ENCODE measurements around the gene ELMO3. TPM values are rescaled to one million over a fixed set of nuclear protein-coding genes. Genes with fewer than 3 reads are reported as not detected.

ELMO3 gene
- total RNA-seq, 1 experiment from 2014 or later = 45.8 TPM

GRCh38 chr16:67195676-67196075, 3.3 kb upstream of the ELMO3 start:
- Histone ChIP-seq H2AFZ (ENCODE audit: low read depth, low read length, poor library complexity, severe bottlenecking) (no peak overlapping the region), H3K4me1 (ENCODE audit: control insufficient read depth in 1 of 2, insufficient read depth in 2 of 2, low read length in 2 of 2) (peaks cover 26 to 52% of the 10 kb centered on the region in 2 experiments), H3K9me2 (ENCODE audit: insufficient read depth) (no peaks in the 10 kb centered on the region), H3K4me3 (replicated peaks in 1 of 2; ENCODE audit: low read depth in 1 of 2, low read length in 2 of 2) (no peak overlapping the region), H3K27me3 (ENCODE audit: insufficient read depth, low read length) (no peaks in the 10 kb centered on the region), H3K36me3 (ENCODE audit: control insufficient read depth in 1 of 2, insufficient read depth in 2 of 2, low read length in 2 of 2) (peaks cover 24 to 40% of the 10 kb centered on the region in 2 experiments; a peak in 3 of 4 replicates), H3K9ac (ENCODE audit: low read length) (no peak overlapping the region), H3K27ac (ENCODE audit: low read depth, low read length) (peak overlapping the region; percentile 21; the same call in 1 of the 2 replicates), H4K20me1 (ENCODE audit: insufficient read depth) (no peaks in the 10 kb centered on the region; the same call in 1 of the 2 replicates), H3K4me2 (ENCODE audit: low read length) (no peak overlapping the region), H3K79me2 (ENCODE audit: insufficient read depth, low read length) (peaks cover 60% of the 10 kb centered on the region), H3K9me3 (ENCODE audit: control insufficient read depth in 1 of 2, insufficient read depth in 1 of 2, low read depth in 1 of 2, low read length in 2 of 2) (no peaks in the 10 kb centered on the region)
- CTCF ChIA-PET = no interaction called here
- no TSS peak for BruUV-seq (replicated peaks)
- POLR2A ChIA-PET = interaction anchor here (0.8 kb wide), 1 partner anchor 235 kb away, joined by 3 read pairs; the partner anchor contains the start of gene CES3
- RAD21 ChIA-PET (ENCODE audit: low non-redundant PET in 1 of 2, low total read pairs in 2 of 2, uncharacterized antibody in 2 of 2, unreplicated experiment in 2 of 2) = no interaction called here
- intact Hi-C loops (cut with micrococcal nuclease) = no loop called here
- no peak for ATAC-seq
- no peak for TF ChIP-seq EZH2 (IDR thresholded peaks at IDR 0.05)
- TF ChIP-seq EGR1 (IDR thresholded peaks at IDR 0.05; ENCODE audit: low read depth) = no peak
- no peak for TF ChIP-seq POLR2A (IDR thresholded peaks at IDR 0.05; ENCODE audit: borderline replicate concordance, extremely low read depth, insufficient read depth, insufficient read length)
- TF ChIP-seq SRF (IDR thresholded peaks at IDR 0.05; ENCODE audit: low read depth) = no peak
- no peak for TF ChIP-seq TCF7L2 (IDR thresholded peaks at IDR 0.05; ENCODE audit: borderline replicate concordance, extremely low read depth, insufficient read depth, insufficient read length)
- TF ChIP-seq REST (IDR thresholded peaks at IDR 0.05; ENCODE audit: low read depth) = no peak
- TF ChIP-seq POLR2AphosphoS5 (IDR thresholded peaks at IDR 0.05; ENCODE audit: low read depth, low read length) = no peak
- no peak for TF ChIP-seq EZH2phosphoT487 (IDR thresholded peaks at IDR 0.05; ENCODE audit: borderline replicate concordance)
- TF ChIP-seq CTCF (IDR thresholded peaks at IDR 0.05 in 2 of 3, conservative IDR thresholded peaks at IDR 0.05 in 1 of 3; ENCODE audit: borderline replicate concordance in 1 of 3, insufficient read depth in 1 of 3, low read depth in 2 of 3, low read length in 2 of 3) = no peak
- TF ChIP-seq ELF1 (IDR thresholded peaks at IDR 0.05; ENCODE audit: borderline replicate concordance, low read depth) = no peak
- DNase-seq (ENCODE audit: low read depth, low spot score) = no peak

Measured in HCT116 (cell line).